HK-2 (cell line): ENCODE measurements around the gene FAM131B.

Experiments
- DNase-seq: peaks from one replicate; pipeline ENCODE4 v3.0.0-alpha.2; 2018; ENCODE audit not compliant: unreplicated experiment

Gene FAM131B

DNA sequence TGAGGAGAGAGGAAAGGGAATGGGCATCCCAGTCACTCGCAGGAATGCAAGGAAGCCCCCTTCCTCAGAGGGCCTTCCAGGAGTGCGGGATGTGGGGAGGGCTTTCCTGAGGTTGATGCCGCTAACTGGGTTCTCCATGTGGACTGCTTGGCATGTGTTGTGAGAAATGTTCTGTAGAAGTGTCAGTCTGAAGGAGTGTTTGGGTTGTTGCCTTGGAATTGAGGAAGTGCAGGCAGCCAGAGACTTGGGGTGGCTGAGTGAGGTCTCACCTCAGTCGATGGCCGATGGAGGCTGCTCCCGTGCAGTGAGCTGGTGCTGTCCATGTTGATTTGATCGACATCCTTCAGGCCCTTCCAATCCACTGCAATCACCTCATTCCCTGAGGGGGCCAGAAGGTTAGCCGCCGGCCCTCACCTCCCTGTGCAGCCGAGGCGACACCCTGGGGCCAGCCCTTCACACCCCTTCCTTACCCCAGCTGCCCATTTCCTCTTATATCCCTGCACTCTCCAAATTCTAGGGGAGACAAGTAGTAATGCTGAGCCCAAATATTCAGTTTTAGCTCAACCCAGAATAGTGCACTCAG, 2.7 kb downstream of the FAM131B start:
- DNase-seq: no peak

- no peak for DNase-seq
Measured at GRCh38 chr7:143358626-143359025, 3.9 kb downstream of the FAM131B start.

DNA sequence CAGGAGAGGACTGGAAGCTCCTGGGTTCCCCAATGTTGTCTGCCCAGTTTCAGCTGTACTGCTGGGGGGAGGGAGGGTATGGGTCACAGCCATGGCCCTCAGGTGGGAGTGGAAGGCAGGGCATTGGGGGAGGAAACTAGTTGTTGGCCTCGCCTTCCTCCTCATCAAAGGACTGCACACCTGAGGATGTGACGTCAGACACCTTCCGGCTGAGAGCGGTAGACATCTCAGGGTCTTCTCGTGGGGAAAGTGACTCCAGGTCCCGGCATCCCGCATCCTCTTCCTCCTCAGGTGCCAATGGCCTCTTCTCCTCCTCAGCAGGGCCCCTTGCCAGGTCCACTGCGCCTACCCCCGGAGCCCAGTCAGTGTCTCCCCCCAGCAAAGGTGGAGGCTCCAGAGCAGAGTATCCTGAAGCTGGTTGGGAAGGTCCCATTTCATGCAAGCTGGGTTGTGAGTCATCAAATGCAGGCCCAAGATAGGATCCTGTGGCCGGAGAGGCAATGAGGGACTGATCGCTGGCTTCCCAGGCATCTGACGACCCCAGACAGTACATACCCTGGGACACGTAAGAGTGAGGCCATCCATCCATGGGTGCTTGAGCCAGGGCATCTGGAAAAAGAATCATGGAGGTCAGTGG, 6.0 kb downstream of the FAM131B start:
- no peak for DNase-seq

GRCh38 chr7:143355450-143356385, 6.8 kb downstream of the FAM131B start:
- no peak for DNase-seq

DNA sequence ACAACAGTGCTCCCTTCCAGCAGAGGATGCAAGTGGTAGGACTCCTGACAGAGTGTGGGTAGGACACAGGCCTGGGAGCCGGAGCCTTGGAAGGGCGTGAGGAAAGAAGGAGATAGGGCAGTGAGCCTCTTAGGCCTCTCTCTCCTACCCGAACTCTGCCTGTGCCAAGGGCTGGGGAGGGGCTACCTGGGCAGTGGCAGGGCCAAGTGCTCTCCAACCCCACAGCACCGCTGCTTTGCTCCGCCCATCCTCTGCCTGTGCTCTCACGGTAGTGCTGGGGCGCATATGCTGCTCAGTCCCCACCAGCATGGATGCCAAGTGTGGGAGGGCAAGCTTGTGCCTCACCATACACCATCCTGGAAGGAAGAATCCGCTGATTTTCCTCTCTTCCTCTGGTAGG, 7.5 kb downstream of the FAM131B start:
- no peak for DNase-seq

DNA sequence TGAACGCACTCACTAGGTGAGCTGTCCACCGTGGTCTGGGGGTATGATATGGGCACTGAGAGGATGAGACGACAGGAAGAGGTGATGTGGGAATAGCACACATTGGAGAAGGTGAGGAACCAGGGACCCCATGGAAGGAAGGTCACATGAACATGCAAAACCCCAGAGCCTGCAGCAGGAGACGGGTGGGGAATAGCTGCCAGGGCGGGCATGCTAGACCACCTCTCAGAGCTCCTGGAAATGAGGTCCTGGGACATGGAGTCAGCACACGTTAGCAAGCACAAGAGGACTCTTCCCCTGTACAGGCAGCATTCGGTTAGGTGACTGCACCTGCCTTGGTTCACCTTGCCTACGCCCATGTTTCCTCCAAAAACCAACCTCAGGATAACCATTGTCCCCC, 8.1 kb downstream of the FAM131B start:
- no peak for DNase-seq

- no peak for DNase-seq
Measured at GRCh38 chr7:143352531-143353002, 9.9 kb downstream of the FAM131B start.

DNA sequence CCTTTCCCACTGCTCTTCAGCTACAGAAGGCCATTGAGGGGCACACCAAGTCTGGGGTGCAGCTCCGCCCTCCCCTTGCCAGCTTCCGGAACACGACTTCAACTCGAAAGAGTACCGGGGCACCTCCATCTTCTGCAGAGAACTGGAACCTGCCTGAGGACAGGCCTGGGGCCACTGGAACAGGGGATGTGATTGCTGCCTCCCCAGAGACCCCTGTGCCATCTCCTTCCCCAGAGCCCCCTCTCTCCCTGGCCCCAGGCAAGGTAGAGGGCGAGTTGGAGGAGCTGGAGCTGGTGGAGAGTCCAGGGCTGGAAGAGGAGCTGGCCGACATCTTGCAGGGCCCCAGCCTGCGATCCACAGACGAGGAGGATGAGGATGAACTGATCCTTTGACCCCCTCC, 10.9 kb downstream of the FAM131B start:
- no peak for DNase-seq

GRCh38 chr7:143351060-143351459, 11.5 kb downstream of the FAM131B start:
- DNase-seq: no peak

DNA sequence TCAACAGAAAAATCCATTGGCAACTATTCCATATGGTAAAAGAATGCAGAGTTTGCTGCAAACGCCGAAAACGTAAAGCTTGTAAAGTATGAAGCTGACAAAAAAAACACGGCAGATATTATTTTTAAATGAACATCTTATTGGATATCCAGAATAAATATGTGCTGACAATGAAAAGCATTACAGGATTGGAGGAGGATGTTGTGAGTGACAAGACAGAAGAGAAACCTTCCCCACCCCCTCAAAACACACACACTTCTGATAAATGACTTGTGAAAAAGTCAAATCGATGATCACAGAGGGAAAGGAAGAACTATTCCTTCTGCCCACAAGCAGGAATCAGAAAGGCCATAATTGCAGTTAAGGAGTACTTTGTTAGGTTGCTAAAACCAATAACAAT, 14.6 kb downstream of the FAM131B start:
- DNase-seq: no peak

DNA sequence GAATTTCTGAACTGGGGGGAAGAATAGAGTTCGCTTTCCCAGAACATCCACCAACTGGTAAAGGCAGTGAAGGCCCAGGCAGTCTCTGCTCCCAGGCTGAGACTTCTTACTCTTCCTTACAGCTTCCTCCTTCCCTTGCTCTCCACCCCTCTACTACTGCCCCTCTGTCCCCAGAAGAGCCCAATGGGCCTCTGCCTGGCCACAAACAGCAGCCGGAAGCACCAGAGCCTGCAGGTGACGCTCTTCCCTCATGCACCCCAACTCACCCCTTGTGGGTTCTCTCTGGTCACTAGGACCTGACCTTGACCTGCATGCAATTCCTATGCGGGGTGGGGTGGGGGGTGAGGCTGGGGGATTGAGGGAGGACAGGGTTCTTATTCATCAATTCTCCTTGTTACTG, 16.5 kb downstream of the FAM131B start:
- no peak for DNase-seq

DNA sequence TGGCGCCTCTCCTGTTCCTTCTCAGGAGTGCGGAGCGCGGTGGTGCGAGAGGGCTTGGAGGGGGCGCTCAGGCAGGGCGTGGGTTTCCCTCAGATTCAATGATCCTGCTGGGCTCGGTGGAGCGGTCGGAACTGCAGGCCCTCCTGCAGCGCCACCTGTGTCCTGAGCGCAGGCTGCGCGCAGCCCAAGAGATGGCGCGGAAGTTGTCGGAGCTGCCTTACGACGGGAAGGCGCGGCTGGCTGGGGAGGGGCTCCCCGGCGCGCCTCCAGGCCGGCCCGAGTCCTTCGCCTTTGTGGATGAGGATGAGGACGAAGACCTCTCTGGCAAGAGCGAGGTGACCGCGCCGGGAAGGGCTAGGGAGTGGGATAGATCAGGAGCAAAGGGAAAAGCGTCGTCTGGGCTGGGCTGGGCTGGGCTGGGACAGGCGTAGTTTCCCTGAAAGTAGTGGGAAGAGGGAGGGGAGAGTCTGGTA, 17.0 kb downstream of the FAM131B start:
- DNase-seq: no peak

DNA sequence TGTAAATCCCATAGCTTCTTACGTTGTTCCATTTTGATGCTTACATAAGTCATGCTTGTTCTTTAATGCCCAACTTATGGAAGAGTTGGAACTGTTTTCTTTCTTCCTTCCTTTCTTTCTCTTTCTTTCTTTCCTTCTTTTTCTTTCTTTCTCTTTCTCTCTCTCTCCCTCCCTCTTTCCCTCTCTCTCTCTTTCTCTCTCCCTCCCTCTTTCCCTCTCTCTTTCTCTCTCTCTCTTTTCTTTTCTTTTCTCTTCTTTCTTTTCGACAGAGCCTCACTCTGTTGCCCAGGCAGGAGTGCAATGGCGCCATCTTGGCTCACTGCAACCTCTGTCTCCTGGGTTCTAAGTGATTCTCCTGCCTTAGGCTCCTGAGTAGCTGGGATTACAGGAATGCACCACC, 18.9 kb downstream of the FAM131B start:
- DNase-seq: no peak

- no peak for DNase-seq
Measured at GRCh38 chr7:143341842-143342241, 20.7 kb downstream of the FAM131B start.

DNA sequence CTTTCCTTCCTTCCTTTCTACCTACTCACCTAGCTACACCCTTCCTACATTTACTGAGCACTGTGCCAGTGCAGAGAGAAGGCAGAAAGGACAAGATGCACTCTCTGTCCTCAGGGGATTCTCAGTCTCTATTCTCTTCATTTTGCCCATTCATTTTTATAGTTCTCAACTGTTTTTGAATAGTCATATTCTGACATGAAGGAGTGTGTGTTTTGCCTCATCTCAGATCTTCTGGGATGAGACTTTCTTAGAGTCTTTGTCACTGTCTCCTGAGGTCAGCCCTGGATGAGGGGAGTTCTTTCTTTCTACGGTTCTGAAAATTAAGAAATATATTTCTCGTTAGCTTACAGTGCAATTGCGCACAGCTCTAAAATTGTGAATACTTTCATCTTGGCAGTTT, 25.3 kb downstream of the FAM131B start:
- no peak for DNase-seq

- no peak for DNase-seq
Measured at GRCh38 chr7:143334244-143334643, 28.3 kb downstream of the FAM131B start.

- no peak for DNase-seq
Measured at GRCh38 chr7:143331179-143331801, 31.2 kb downstream of the FAM131B start.

- DNase-seq: no peak
Measured at GRCh38 chr7:143329471-143330170, 32.9 kb downstream of the FAM131B start.

- no peak for DNase-seq
Measured at GRCh38 chr7:143327903-143328302, 34.6 kb downstream of the FAM131B start.

DNA sequence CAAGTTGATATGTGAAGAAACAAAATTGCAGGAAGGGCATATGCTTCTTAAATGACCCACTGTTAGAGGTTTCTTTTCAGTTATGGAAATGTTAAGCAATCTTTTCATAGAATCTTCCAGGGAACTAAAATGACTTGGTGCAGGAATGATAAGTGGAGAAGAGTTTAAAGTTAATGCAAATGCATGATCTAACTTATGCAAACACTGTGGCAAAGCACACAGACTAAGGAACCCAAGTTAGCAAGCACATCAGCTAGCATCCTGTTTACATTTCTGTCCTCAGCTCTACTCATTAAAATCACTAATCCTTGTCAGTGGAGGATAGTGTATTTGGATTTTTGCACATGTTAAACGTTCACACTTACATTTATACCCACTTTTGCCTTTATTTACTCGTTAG, 37.3 kb downstream of the FAM131B start:
- DNase-seq: no peak

DNA sequence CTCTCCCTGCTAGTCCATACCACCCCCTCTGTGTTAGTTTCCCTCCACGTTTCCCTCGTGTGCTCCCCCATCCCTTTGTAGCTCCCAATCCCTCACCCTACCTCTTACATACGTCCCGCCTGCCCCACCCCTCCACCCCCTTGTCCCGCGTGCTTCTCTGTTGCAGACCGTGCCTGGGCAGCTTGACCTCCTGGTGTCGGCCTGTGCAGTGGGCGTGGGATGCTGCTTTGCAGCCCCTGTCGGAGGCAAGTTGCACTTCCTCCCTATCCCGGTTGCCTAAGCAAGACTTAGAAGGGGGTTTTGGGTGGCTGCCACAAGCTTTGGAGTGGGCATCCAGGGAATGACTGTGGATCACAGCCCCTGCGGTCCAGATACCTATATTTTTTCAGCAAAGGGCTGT, 38.9 kb downstream of the FAM131B start:
- no peak for DNase-seq
